ENCODE measurements around the gene PARD3B.

DNA sequence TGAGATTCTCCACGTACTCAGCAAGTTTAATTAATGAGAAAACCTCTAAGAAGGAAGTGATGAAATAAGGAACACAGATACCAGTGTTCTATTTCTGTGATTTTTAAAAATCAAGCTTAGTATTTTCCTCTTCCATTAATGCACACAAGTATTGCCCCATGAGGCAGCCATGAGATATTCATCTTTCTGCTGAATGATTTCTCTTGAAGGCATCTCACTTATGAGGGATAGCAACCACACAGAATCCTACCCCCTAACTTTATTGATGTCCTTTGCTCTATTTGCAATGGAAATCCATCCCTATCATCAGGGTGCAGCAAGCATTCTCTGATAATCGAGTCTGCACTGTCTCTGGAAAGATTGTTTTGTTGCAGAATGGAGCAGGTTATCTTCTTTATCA is 893.0 kb downstream of the PARD3B start:
- no peak for TF ChIP-seq CTCF (IDR thresholded peaks at IDR 0.05; ENCODE audit: insufficient read depth, low read length)
- TF ChIP-seq SPI1 (IDR thresholded peaks at IDR 0.05; ENCODE audit: borderline replicate concordance, low read depth), result no peak
- no peak for TF ChIP-seq POLR2AphosphoS5 (IDR thresholded peaks at IDR 0.05; ENCODE audit: low read depth)
- TF ChIP-seq, protein P1, sequence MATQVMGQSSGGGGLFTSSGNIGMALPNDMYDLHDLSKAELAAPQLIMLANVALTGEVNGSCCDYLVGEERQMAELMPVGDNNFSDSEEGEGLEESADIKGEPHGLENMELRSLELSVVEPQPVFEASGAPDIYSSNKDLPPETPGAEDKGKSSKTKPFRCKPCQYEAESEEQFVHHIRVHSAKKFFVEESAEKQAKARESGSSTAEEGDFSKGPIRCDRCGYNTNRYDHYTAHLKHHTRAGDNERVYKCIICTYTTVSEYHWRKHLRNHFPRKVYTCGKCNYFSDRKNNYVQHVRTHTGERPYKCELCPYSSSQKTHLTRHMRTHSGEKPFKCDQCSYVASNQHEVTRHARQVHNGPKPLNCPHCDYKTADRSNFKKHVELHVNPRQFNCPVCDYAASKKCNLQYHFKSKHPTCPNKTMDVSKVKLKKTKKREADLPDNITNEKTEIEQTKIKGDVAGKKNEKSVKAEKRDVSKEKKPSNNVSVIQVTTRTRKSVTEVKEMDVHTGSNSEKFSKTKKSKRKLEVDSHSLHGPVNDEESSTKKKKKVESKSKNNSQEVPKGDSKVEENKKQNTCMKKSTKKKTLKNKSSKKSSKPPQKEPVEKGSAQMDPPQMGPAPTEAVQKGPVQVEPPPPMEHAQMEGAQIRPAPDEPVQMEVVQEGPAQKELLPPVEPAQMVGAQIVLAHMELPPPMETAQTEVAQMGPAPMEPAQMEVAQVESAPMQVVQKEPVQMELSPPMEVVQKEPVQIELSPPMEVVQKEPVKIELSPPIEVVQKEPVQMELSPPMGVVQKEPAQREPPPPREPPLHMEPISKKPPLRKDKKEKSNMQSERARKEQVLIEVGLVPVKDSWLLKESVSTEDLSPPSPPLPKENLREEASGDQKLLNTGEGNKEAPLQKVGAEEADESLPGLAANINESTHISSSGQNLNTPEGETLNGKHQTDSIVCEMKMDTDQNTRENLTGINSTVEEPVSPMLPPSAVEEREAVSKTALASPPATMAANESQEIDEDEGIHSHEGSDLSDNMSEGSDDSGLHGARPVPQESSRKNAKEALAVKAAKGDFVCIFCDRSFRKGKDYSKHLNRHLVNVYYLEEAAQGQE (IDR thresholded peaks at IDR 0.05; ENCODE audit: insufficient replicate concordance, low read depth), result no peak
